A549 (cell line): ENCODE data around the gene GPATCH2. TPM values are rescaled to one million over a fixed set of nuclear protein-coding genes. Genes with fewer than 3 reads are reported as not detected.

Experiments used
- ATAC-seq, 2 experiments: fragments of 200-7000 bp in 1 of 2; fragments of >200 bp in 1 of 2; cut with Nextera tagmentation in 1 of 2; cut with Tn5 transposase in 1 of 2; 3 replicates each; pipeline versions ENCODE4 v1.8.0 to v1.9.1; 2018 to 2020; ENCODE audit warnings: mild to moderate bottlenecking in 1 of 2, moderate library complexity in 1 of 2
- CTCF ChIA-PET: fragments of 300-600 bp; sonication (Branson Sonifier 250); formaldehyde crosslinking; extraction: SDS; loops from one replicate; lab custom pipeline; 2021; ENCODE audit warnings: antibody characterized with exemption, inconsistent platforms; lab: Yijun Ruan, JAX
- POLR2A ChIA-PET: fragments of 350-600 bp; formaldehyde crosslinking; extraction: SDS; loops from one replicate; lab custom pipeline; 2021; ENCODE audit warnings: antibody characterized with exemption, inconsistent platforms; lab: Yijun Ruan, JAX
- DNase-seq, 2 experiments: peaks; one replicate each; pipeline versions ENCODE4 v3.0.0 to v3.0.0-alpha.2; 2011 to 2016; ENCODE audit warnings: low read depth in 1 of 2, low spot score in 1 of 2
- FAIRE-seq: peaks from 2 replicates; lab custom pipeline; 2011; peaks lifted over from hg19 to GRCh38; lab: Jason Lieb, UNC
- H3K27ac ChIP-seq, 2 experiments: fragments of >200 bp; sonication (Bioruptor Twin); formaldehyde crosslinking; 3 replicates each; pipeline ENCODE4 v1.5.1; 2016 to 2017
- H3K4me1 ChIP-seq: fragments of >200 bp; sonication (Bioruptor Twin); formaldehyde crosslinking; 3 replicates; pipeline ENCODE4 v1.6.1; 2016
- H3K4me2 ChIP-seq: fragments of >200 bp; sonication (Bioruptor Twin); formaldehyde crosslinking; 3 replicates; pipeline ENCODE4 v1.6.1; 2016
- H3K4me3 ChIP-seq: fragments of >200 bp; sonication (Bioruptor Twin); formaldehyde crosslinking; 3 replicates; pipeline ENCODE4 v1.5.1; 2016
- H3K9me3 ChIP-seq: fragments of >200 bp; sonication (Bioruptor Twin); formaldehyde crosslinking; 3 replicates; pipeline ENCODE4 v1.6.1; 2016
- BHLHE40 ChIP-seq: IDR thresholded peaks from 2 replicates; pipeline ENCODE4 v1.6.1; 2012; ENCODE audit warnings: low read depth, low read length, inconsistent platforms
- CTCF ChIP-seq: fragments of >200 bp; sonication (Bioruptor Twin); formaldehyde crosslinking; IDR thresholded peaks from 3 replicates; pipeline ENCODE4 v1.5.1; 2016
- EHF ChIP-seq: fragments of 250-450 bp; sonication (Bioruptor Pico); IDR thresholded peaks from 2 replicates; pipeline ENCODE4 v1.5.0; 2020; ENCODE audit warnings: mild to moderate bottlenecking
- ELK1 ChIP-seq: fragments of 150-350 bp; IDR thresholded peaks from 2 replicates; pipeline ENCODE4 v1.6.1; 2014; ENCODE audit warnings: low read depth, mild to moderate bottlenecking, low read length
- EP300 ChIP-seq, 2 experiments: fragments of >200 bp; sonication (Bioruptor Twin); formaldehyde crosslinking; IDR thresholded peaks; 2 replicates in 1 of 2; 3 replicates in 1 of 2; pipeline ENCODE4 v1.6.1; 2016 to 2017
- FOSL2 ChIP-seq, 2 experiments: fragments of 450-650 bp in 1 of 2; fragments of >200 bp in 1 of 2; sonication (Bioruptor Twin) in 1 of 2; formaldehyde crosslinking; IDR thresholded peaks; 2 replicates each; pipeline versions ENCODE4 v1.5.0 to v1.6.1; 2016 to 2020; ENCODE audit warnings: mild to moderate bottlenecking in 1 of 2, moderate library complexity in 1 of 2
- GATA3 ChIP-seq: IDR thresholded peaks from 2 replicates; pipeline ENCODE4 v1.6.1; 2012; ENCODE audit warnings: borderline replicate concordance
- HEYL ChIP-seq: fragments of 250-450 bp; sonication (Bioruptor Pico); IDR thresholded peaks from 2 replicates; pipeline ENCODE4 v1.8.0; 2021; ENCODE audit warnings: mild to moderate bottlenecking, moderate library complexity
- HOXA7 ChIP-seq: fragments of 250-450 bp; sonication (Bioruptor Pico); IDR thresholded peaks from 2 replicates; pipeline ENCODE4 v1.5.0; 2020; ENCODE audit warnings: mild to moderate bottlenecking, moderate library complexity
- HOXB13 ChIP-seq: fragments of 250-450 bp; sonication (Bioruptor Pico); IDR thresholded peaks from 2 replicates; pipeline ENCODE4 v1.5.0; 2020; ENCODE audit warnings: low read depth, mild to moderate bottlenecking, moderate library complexity
- JUN ChIP-seq, 2 experiments: fragments of >200 bp; sonication (Bioruptor Twin); formaldehyde crosslinking; IDR thresholded peaks; 2 replicates in 1 of 2; 3 replicates in 1 of 2; pipeline ENCODE4 v1.6.1; 2016 to 2017
- JUNB ChIP-seq: fragments of >200 bp; sonication (Bioruptor Twin); formaldehyde crosslinking; IDR thresholded peaks from 2 replicates; pipeline ENCODE4 v1.6.1; 2016
- KDM5A ChIP-seq: fragments of 200-600 bp; sonication (generic); IDR thresholded peaks from 2 replicates; pipeline ENCODE4 v1.6.1; 2016; ENCODE audit warnings: antibody characterized with exemption, mild to moderate bottlenecking
- MAFK ChIP-seq: fragments of 450-650 bp; IDR thresholded peaks from 2 replicates; pipeline ENCODE4 v1.6.1; 2014; ENCODE audit not compliant: partially characterized antibody
- NFE2L2 ChIP-seq: fragments of 150-350 bp; conservative IDR thresholded peaks from 2 replicates; pipeline ENCODE4 v1.6.1; 2014; ENCODE audit warnings: low read length
- NR3C1 ChIP-seq: fragments of >200 bp; sonication (Bioruptor Twin); formaldehyde crosslinking; IDR thresholded peaks from 3 replicates; pipeline ENCODE4 v1.6.1; 2017
- RARB ChIP-seq: fragments of 250-450 bp; sonication (Bioruptor Pico); IDR thresholded peaks from 2 replicates; pipeline ENCODE4 v1.8.0; 2021; ENCODE audit warnings: mild to moderate bottlenecking, moderate library complexity
- RFX5 ChIP-seq: fragments of 450-650 bp; IDR thresholded peaks from 2 replicates; pipeline ENCODE4 v1.7.1; 2014; ENCODE audit warnings: antibody characterized with exemption, mild to moderate bottlenecking, moderate library complexity
- SMC3 ChIP-seq: fragments of >200 bp; sonication (Bioruptor Twin); formaldehyde crosslinking; IDR thresholded peaks from 3 replicates; pipeline ENCODE4 v1.6.1; 2018; ENCODE audit warnings: inconsistent platforms
- SREBF2 ChIP-seq: fragments of 450-650 bp; IDR thresholded peaks from 2 replicates; pipeline ENCODE4 v1.6.1; 2014; ENCODE audit warnings: mild to moderate bottlenecking, moderate library complexity
- TFCP2L1 ChIP-seq: fragments of 250-450 bp; sonication (Bioruptor Pico); IDR thresholded peaks from 2 replicates; pipeline ENCODE4 v1.5.0; 2021; ENCODE audit warnings: mild to moderate bottlenecking
- TP53 ChIP-seq: fragments of 250-450 bp; sonication (Bioruptor Pico); IDR thresholded peaks from 2 replicates; pipeline ENCODE4 v1.5.0; 2021; ENCODE audit warnings: mild to moderate bottlenecking, moderate library complexity
- ZNF302 ChIP-seq: fragments of 250-450 bp; sonication (Bioruptor Pico); IDR thresholded peaks from 2 replicates; pipeline ENCODE4 v1.9.0; 2021; ENCODE audit warnings: inconsistent platforms, mild to moderate bottlenecking, moderate library complexity
- WGBS: methylation state at CpG from one replicate; pipeline ENCODE4 v1.1.6; 2017; ENCODE audit errors: missing lambda C conversion rate; 5-methylcytosine and 5-hydroxymethylcytosine counted together
- polyA plus RNA-seq, 4 experiments: library from polyadenylated mRNA; depleted of rRNA in 3 of 4; stranded (reverse); fragments of >200 nt; fragmentation: RNase III in 1 of 4; extraction: RNeasy Plus Mini Kit Qiagen cat#74134 plus additional on column Dnase treatment in 1 of 4; gene quantifications; 2 replicates in 3 of 4; 3 replicates in 1 of 4; pipeline ENCODE4 v1.2.3, GENCODE V29; 2011 to 2017
- TF ChIP-seq, protein P1 (sequence below): fragments of 250-450 bp; sonication (Bioruptor Pico); IDR thresholded peaks from 2 replicates; pipeline ENCODE4 v1.5.0; 2021; ENCODE audit warnings: mild to moderate bottlenecking, moderate library complexity, borderline replicate concordance

GPATCH2 gene
- polyA plus RNA-seq, 2 of the 4 experiments (the other 2 are of a cell fraction) = 10.8 to 18.6 TPM

DNA sequence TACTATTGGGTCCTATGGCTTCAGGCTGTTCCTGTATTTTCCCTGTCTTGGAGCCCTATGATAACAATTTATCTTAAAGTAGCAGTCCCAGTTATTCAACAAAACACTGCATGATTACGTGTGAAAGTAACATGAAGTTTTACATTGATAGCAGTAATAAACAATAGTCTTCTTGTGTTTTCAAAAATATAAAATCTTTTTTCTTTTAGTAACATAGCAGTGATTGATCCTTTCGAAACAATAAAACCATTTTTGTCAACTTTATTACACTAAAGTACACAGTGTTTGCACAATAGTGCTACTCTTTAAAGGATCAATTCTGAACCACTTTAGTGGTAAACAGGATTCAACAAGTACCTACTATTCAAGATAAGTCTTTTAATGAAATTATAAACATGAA lies 90.6 kb downstream of the GPATCH2 start:
- DNase-seq (no peak), FAIRE-seq (no peak), ATAC-seq (no peak)
- Histone ChIP-seq H3K27ac (no peak overlapping the region), H3K4me2 (no peak overlapping the region), H3K4me3 (no peak overlapping the region), H3K4me1 (peaks cover 4% of the 10 kb centered on the region; the same call in 1 of the 3 replicates), H3K9me3 (no peaks in the 10 kb centered on the region)
- ChIA-PET POLR2A (no interaction called here), CTCF (no interaction called here)
- 88% methylated on average over 2 of the region's 2 CpGs for WGBS
- TF ChIP-seq SMC3 (no peak), HOXA7 (CRISPR knock-in tag) (no peak), ELK1 (no peak), TFCP2L1 (no peak), MAFK (no peak), BHLHE40 (no peak), JUNB (no peak), FOSL2 (IDR thresholded peaks at IDR 0.05) (no peak), FOSL2 (CRISPR knock-in tag; IDR thresholded peaks at IDR 0.05) (no peak), HEYL (no peak), HOXB13 (no peak), GATA3 (no peak), ZNF302 (CRISPR knock-in tag) (no peak), JUN (IDR thresholded peaks at IDR 0.05) (no peak), NFE2L2 (no peak), KDM5A (no peak), TP53 (no peak), EP300 (IDR thresholded peaks at IDR 0.05) (no peak)
- TF ChIP-seq, protein P1, sequence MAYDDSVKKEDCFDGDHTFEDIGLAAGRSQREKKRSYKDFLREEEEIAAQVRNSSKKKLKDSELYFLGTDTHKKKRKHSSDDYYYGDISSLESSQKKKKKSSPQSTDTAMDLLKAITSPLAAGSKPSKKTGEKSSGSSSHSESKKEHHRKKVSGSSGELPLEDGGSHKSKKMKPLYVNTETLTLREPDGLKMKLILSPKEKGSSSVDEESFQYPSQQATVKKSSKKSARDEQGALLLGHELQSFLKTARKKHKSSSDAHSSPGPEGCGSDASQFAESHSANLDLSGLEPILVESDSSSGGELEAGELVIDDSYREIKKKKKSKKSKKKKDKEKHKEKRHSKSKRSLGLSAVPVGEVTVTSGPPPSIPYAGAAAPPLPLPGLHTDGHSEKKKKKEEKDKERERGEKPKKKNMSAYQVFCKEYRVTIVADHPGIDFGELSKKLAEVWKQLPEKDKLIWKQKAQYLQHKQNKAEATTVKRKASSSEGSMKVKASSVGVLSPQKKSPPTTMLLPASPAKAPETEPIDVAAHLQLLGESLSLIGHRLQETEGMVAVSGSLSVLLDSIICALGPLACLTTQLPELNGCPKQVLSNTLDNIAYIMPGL = no peak

DNA sequence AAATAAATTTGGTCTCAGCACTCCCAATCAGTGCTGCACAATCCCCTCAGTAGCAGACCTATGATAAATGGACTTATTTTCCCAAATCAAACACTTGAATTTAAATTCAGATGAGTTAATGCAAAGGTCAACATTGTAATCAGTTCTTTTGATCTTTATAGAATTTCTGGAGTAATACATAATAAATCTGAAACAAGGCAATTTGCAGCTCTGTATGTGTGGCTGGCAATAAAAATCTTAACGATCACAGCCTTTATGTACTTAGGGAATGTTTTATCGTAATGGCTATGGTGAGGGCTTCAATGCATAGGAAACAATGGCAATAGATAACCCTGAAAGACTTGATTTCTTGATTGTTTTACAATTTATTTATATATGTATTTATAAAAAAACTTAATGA lies 91.4 kb downstream of the GPATCH2 start:
- Histone ChIP-seq H3K27ac (no peak overlapping the region), H3K4me2 (no peak overlapping the region), H3K4me1 (peaks cover 4% of the 10 kb centered on the region; the same call in 1 of the 3 replicates), H3K4me3 (no peak overlapping the region), H3K9me3 (no peaks in the 10 kb centered on the region)
- FAIRE-seq (no peak), DNase-seq (no peak), ATAC-seq (no peak)
- no peak for TF ChIP-seq SREBF2
- TF ChIP-seq GATA3 = no peak
- no peak for TF ChIP-seq RFX5
- no peak for TF ChIP-seq ELK1
- WGBS = 95% methylated on average over 2 of the region's 2 CpGs
- POLR2A ChIA-PET = no interaction called here
- CTCF ChIA-PET = no interaction called here

- DNase-seq (no peak), FAIRE-seq (no peak), ATAC-seq (no peak)
- H3K4me3 ChIP-seq = no peak overlapping the region
- WGBS = 96% methylated on average over 9 of the region's 9 CpGs
- no peak overlapping the region for H3K27ac ChIP-seq
- H3K4me1 ChIP-seq = peaks cover 4% of the 10 kb centered on the region; the same call in 1 of the 3 replicates
- ChIA-PET CTCF (no interaction called here), POLR2A (no interaction called here)
- no peaks in the 10 kb centered on the region for H3K9me3 ChIP-seq
- no peak overlapping the region for H3K4me2 ChIP-seq
- no peak for TF ChIP-seq BHLHE40
- no peak for TF ChIP-seq JUN (IDR thresholded peaks at IDR 0.05)
- TF ChIP-seq SREBF2 = no peak
- TF ChIP-seq ZNF302 (CRISPR knock-in tag) = no peak
- TF ChIP-seq EHF = no peak
- TF ChIP-seq, protein P1 = no peak
- TF ChIP-seq RARB = no peak
- TF ChIP-seq ELK1 = no peak
- no peak for TF ChIP-seq NR3C1
- TF ChIP-seq CTCF = no peak
Observed at GRCh38 chr1:217535601-217536377, 95.1 kb downstream of the GPATCH2 start.
